NB4 (cell line): Measurements from ENCODE around the gene UBE2A.

Source experiments
- CTCF ChIP-seq: IDR thresholded peaks from one replicate; pipeline ENCODE4 v1.5.1; 2012; ENCODE audit warnings: low read depth, low read length
- MAX ChIP-seq: IDR thresholded peaks from 2 replicates; pipeline ENCODE4 v1.6.1; 2011; ENCODE audit warnings: low read depth, low read length
- MYC ChIP-seq: IDR thresholded peaks from 2 replicates; pipeline ENCODE4 v1.6.1; 2011; ENCODE audit warnings: low read depth, low read length
- POLR2A ChIP-seq: IDR thresholded peaks from 2 replicates; pipeline ENCODE4 v1.6.1; 2011; ENCODE audit warnings: mild to moderate bottlenecking; ENCODE audit not compliant: insufficient read length; ENCODE audit errors: extremely low read depth

GRCh38 chrX:119579414-119579813 is 5.1 kb downstream of the UBE2A start:
- TF ChIP-seq CTCF, result no peak
- no peak for TF ChIP-seq MYC
- TF ChIP-seq POLR2A, result no peak
- no peak for TF ChIP-seq MAX
